Smooth muscle cell (in vitro differentiated cells): Measurements from ENCODE around the gene GPAT2. TPM values are rescaled to one million over a fixed set of nuclear protein-coding genes. Genes with fewer than 3 reads are reported as not detected.
"Not testable (repeated sequence)": the region's sequence is repeated elsewhere in the genome, so short reads cannot be mapped to it uniquely, and the experiment has no call there.

Experiments
- DNase-seq: peaks from one replicate; lab custom pipeline; 2025; ENCODE audit not compliant: unreplicated experiment; lab: John Stamatoyannopoulos, UW
- H2AFZ ChIP-seq: fragments of 200-600 bp; sonication (generic); 2 replicates; pipeline ENCODE4 v1.6.0; 2016; ENCODE audit warnings: antibody characterized with exemption, low read depth, mild to moderate bottlenecking
- H3F3A ChIP-seq: fragments of 200-600 bp; sonication (generic); 2 replicates; pipeline ENCODE4 v1.6.0; 2017; ENCODE audit warnings: antibody characterized with exemption, low read depth
- H3K27ac ChIP-seq: fragments of 200-600 bp; sonication (generic); 2 replicates; pipeline ENCODE4 v1.5.1; 2016; ENCODE audit warnings: low read depth, mild to moderate bottlenecking
- H3K27me3 ChIP-seq: fragments of 200-600 bp; sonication (generic); 2 replicates; pipeline ENCODE4 v1.6.1; 2016; ENCODE audit warnings: low read depth, mild to moderate bottlenecking
- H3K36me3 ChIP-seq: fragments of 200-600 bp; sonication (generic); 2 replicates; pipeline ENCODE4 v1.5.1; 2016; ENCODE audit warnings: low read depth
- H3K4me1 ChIP-seq: fragments of 200-600 bp; sonication (generic); 2 replicates; pipeline ENCODE4 v1.5.1; 2016; ENCODE audit warnings: low read depth
- H3K4me2 ChIP-seq: fragments of 200-600 bp; sonication (generic); 2 replicates; pipeline ENCODE4 v1.6.0; 2016; ENCODE audit warnings: mild to moderate bottlenecking
- H3K4me3 ChIP-seq: fragments of 200-600 bp; sonication (generic); 2 replicates; pipeline ENCODE4 v1.5.1; 2016; ENCODE audit warnings: mild to moderate bottlenecking
- H3K79me2 ChIP-seq: fragments of 200-600 bp; sonication (generic); 2 replicates; pipeline ENCODE4 v1.6.0; 2016; ENCODE audit warnings: low read depth, mild to moderate bottlenecking
- H3K9ac ChIP-seq: fragments of 200-600 bp; sonication (generic); 2 replicates; pipeline ENCODE4 v1.6.0; 2016; ENCODE audit warnings: low read depth
- H3K9me3 ChIP-seq: fragments of 200-600 bp; sonication (generic); replicated peaks from 2 replicates; pipeline ENCODE4 v1.5.1; 2016; ENCODE audit warnings: low read depth
- H4K20me1 ChIP-seq: fragments of 200-600 bp; sonication (generic); 2 replicates; pipeline ENCODE4 v1.6.0; 2016; ENCODE audit warnings: low read depth
- WGBS: methylation state at CpG from one replicate; pipeline ENCODE4 v1.1.7; 2016; ENCODE audit warnings: low lambda C conversion rate; 5-methylcytosine and 5-hydroxymethylcytosine counted together
- polyA plus RNA-seq: library from polyadenylated mRNA; unstranded; fragments of >200 nt; fragmentation: Nextera tagmentation; extraction: Ambion mirVana; gene quantifications from 2 replicates; pipeline ENCODE4 v1.2.1, GENCODE V29; 2016
- total RNA-seq: library from RNA; depleted of rRNA; stranded (reverse); fragments of >200 nt; gene quantifications from 2 replicates; pipeline ENCODE4 v1.2.3, GENCODE V29; 2014
- TF ChIP-seq, protein P1 (sequence below): fragments of 200-600 bp; sonication (generic); IDR thresholded peaks from 2 replicates; pipeline ENCODE4 v1.5.1; 2017; ENCODE audit warnings: borderline replicate concordance, mild to moderate bottlenecking, antibody characterized with exemption; ENCODE audit not compliant: insufficient read depth, poor library complexity, severe bottlenecking

Gene GPAT2, protein sequence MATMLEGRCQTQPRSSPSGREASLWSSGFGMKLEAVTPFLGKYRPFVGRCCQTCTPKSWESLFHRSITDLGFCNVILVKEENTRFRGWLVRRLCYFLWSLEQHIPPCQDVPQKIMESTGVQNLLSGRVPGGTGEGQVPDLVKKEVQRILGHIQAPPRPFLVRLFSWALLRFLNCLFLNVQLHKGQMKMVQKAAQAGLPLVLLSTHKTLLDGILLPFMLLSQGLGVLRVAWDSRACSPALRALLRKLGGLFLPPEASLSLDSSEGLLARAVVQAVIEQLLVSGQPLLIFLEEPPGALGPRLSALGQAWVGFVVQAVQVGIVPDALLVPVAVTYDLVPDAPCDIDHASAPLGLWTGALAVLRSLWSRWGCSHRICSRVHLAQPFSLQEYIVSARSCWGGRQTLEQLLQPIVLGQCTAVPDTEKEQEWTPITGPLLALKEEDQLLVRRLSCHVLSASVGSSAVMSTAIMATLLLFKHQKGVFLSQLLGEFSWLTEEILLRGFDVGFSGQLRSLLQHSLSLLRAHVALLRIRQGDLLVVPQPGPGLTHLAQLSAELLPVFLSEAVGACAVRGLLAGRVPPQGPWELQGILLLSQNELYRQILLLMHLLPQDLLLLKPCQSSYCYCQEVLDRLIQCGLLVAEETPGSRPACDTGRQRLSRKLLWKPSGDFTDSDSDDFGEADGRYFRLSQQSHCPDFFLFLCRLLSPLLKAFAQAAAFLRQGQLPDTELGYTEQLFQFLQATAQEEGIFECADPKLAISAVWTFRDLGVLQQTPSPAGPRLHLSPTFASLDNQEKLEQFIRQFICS
- not detected in 2 replicates for total RNA-seq
- polyA plus RNA-seq = 0.29 and 0.32 TPM in 2 replicates

DNA sequence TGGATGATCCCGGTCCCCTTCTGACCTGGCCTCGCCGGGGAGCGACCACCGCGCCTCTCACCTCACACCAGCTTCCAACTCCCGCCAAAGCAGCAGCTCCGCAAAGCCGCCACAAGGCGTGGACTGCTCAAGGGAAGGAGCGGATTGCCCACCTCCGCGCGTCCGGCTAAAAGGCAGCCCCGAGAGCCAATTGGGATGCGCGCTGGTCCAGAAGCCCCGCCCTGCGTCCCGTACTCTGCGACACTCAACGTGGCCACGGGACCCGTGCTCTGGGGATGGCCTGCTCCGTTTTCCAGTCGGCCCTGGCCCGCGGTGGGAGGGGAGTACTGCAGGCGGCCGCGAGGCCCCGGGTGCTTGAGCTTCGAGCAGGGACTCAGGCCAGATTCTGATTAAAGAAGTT lies at the start of gene GPAT2:
TSS of gene GPAT2 (minus strand) at position 125 of the 400 bp plus-strand sequence. CDS start 2,557 bp downstream, outside the sequence.
- no CpG with 5 or more reads among the region's 34 CpGs for WGBS
- not testable (repeated sequence) for H3K36me3 ChIP-seq

DNA sequence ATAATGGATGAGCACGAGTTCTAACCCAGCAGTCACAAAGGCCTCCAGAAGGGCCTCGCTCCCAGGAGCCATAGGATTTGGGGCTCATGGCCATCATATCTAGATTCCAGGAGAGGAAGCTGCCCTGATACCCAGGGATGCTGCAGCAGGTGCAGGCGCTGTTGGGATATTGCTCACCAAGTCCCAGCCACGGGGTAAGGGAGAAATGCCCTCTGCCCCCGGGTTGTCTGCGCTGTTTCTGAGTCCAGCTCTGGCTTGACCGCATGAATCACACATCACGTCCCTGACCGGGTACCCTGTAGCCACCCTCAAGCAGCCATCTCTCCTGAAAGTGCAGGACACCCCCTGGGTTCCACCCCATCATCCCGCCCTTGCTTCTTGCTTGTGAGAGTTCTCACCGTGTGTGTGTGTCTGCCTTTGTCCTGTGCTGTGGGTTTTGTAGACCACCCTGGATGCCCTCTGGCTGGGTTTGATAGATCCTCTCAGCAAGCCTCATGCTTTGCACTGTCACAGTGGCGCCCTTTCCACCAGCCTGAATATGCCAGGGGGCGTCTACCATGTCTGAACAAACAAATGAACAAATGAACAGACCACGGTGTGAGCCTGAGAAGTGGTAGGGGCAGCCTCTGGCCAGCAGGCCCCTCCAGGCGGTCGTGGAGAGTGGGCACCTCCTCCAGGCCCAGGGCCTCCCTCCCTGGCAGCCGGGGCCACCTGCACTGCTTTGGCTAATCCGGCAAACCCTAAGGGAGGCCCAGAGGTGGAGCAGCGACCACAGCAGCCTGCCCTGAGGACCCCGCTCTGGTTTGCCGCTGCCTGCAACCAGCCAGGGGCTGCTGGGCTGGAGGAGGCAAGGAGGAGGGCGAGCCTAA lies 49.5 kb upstream of the GPAT2 start:
- TF ChIP-seq, protein P1, sequence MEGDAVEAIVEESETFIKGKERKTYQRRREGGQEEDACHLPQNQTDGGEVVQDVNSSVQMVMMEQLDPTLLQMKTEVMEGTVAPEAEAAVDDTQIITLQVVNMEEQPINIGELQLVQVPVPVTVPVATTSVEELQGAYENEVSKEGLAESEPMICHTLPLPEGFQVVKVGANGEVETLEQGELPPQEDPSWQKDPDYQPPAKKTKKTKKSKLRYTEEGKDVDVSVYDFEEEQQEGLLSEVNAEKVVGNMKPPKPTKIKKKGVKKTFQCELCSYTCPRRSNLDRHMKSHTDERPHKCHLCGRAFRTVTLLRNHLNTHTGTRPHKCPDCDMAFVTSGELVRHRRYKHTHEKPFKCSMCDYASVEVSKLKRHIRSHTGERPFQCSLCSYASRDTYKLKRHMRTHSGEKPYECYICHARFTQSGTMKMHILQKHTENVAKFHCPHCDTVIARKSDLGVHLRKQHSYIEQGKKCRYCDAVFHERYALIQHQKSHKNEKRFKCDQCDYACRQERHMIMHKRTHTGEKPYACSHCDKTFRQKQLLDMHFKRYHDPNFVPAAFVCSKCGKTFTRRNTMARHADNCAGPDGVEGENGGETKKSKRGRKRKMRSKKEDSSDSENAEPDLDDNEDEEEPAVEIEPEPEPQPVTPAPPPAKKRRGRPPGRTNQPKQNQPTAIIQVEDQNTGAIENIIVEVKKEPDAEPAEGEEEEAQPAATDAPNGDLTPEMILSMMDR = no peak
- Histone ChIP-seq H3K27ac (no peak overlapping the region), H3K36me3 (no peaks in the 10 kb centered on the region), H4K20me1 (no peaks in the 10 kb centered on the region), H3K4me1 (no peaks in the 10 kb centered on the region), H3K9ac (no peak overlapping the region), H3K4me2 (no peak overlapping the region), H2AFZ (no peak overlapping the region), H3F3A (no peaks in the 10 kb centered on the region), H3K27me3 (no peaks in the 10 kb centered on the region), H3K9me3 (no peaks in the 10 kb centered on the region), H3K4me3 (no peak overlapping the region), H3K79me2 (no peaks in the 10 kb centered on the region)
- 90% methylated on average over 22 of the region's 22 CpGs for WGBS
- DNase-seq = no peak

More for the DNA sequence above, at the start of gene GPAT2:
- H3F3A ChIP-seq, H3K9me3 ChIP-seq, H4K20me1 ChIP-seq, H3K27me3 ChIP-seq, H3K4me1 ChIP-seq, H3K79me2 ChIP-seq, DNase-seq, H3K4me2 ChIP-seq, H3K4me3 ChIP-seq, H3K27ac ChIP-seq, H2AFZ ChIP-seq, H3K9ac ChIP-seq: not testable (repeated sequence)

DNA sequence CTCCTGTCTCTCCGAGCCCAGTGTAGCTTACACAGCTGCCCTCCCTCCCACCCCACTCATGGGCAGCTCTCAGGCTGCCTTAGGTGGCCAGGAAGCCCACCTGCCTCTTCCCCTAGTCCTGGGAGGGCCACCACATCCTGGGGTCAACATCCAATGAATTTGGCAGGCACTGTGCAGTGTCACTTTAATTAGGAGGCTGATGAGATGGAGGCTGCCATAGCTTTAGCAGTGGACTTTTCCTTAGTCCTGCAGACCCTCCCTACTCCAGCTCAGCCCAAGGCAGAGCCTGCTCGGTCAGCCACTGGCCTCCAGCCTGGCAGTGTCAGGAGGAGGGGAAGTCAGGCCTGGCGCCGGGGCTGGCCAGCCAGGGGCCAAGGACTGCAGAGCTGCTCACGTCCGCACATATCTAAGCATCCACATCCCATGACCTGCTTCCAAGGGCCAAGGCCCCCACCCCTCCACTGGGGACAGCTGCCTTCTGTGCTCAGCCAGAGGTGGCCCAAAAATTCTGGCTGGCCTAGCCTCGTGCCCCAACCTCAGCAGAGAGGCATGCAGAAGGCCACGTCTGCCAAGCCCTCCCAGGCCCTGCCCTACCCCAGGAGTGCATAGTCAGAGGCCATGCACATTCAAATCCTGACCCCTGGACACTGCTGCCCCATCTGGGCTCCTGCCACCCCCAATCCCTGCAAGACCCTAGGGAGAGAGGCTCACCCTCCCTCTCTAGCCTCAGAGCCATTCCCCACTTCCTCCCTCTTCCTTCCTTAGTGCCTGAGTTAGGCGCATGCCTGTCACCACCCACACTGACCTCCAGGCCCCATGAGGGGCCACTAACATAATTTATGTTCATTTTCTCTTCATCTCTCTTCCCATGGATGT lies 48.6 kb upstream of the GPAT2 start:
- Histone ChIP-seq H3K27me3 (no peaks in the 10 kb centered on the region), H2AFZ (no peak overlapping the region), H3K4me3 (no peak overlapping the region), H3K9ac (no peak overlapping the region), H3K27ac (no peak overlapping the region), H3K9me3 (no peaks in the 10 kb centered on the region), H3F3A (no peaks in the 10 kb centered on the region), H3K36me3 (no peaks in the 10 kb centered on the region), H3K4me1 (no peaks in the 10 kb centered on the region), H3K79me2 (no peaks in the 10 kb centered on the region), H3K4me2 (no peak overlapping the region), H4K20me1 (no peaks in the 10 kb centered on the region)
- 96% methylated on average over 9 of the region's 9 CpGs for WGBS
- no peak for DNase-seq
- TF ChIP-seq, protein P1 = no peak
